ENCODE measurements around the gene MAPK6.

- no peak for TF ChIP-seq CTCF (tag by site-specific recombination; IDR thresholded peaks at IDR 0.05)
- TF ChIP-seq WT1 (tag by site-specific recombination; IDR thresholded peaks at IDR 0.05) = no peak
- TF ChIP-seq ZNF645 (tag by site-specific recombination; IDR thresholded peaks at IDR 0.05) = no peak
- no peak for TF ChIP-seq ZBTB44 (tag by site-specific recombination; IDR thresholded peaks at IDR 0.05)
- TF ChIP-seq YY1 (tag by site-specific recombination; IDR thresholded peaks at IDR 0.05) = no peak
- TF ChIP-seq ZFP41 (tag by site-specific recombination; IDR thresholded peaks at IDR 0.05; ENCODE audit: borderline replicate concordance) = no peak
- TF ChIP-seq HOXA7 (CRISPR knock-in tag; IDR thresholded peaks at IDR 0.05; ENCODE audit: borderline replicate concordance) = no peak
Observed at GRCh38 chr15:52050416-52050815, 31.4 kb downstream of the MAPK6 start.
